ENCODE results near the gene DDX6. TPM values are rescaled to one million over a fixed set of nuclear protein-coding genes. Genes with fewer than 3 reads are reported as not detected.
"Not testable (repeated sequence)": the region's sequence is repeated elsewhere in the genome, so short reads cannot be mapped to it uniquely, and the experiment has no call there.

Gene DDX6
- total RNA-seq, 1 donor from 2014 or later = 126 TPM

- DNase-seq (ENCODE audit: low spot score) = no peak
Measured at GRCh38 chr11:118791961-118792569, 1.1 kb upstream of the DDX6 start.

GRCh38 chr11:118790357-118791110 is 430 bp downstream of the DDX6 start:
- peak; percentile 80 for DNase-seq (ENCODE audit: low spot score)

GRCh38 chr11:118789501-118790356 is 1.2 kb downstream of the DDX6 start:
- peak; percentile 55 for DNase-seq (ENCODE audit: low spot score)

GRCh38 chr11:118786657-118787056 is 4.3 kb downstream of the DDX6 start:
- no peak for DNase-seq (ENCODE audit: low spot score)

- DNase-seq (ENCODE audit: low spot score) = peak; percentile 83
Measured at GRCh38 chr11:118785362-118785761, 5.6 kb downstream of the DDX6 start.

- no peak for DNase-seq (ENCODE audit: low spot score)
Measured at GRCh38 chr11:118783724-118784495, 7.1 kb downstream of the DDX6 start.

GRCh38 chr11:118783324-118783723 is 7.6 kb downstream of the DDX6 start:
- DNase-seq (ENCODE audit: low spot score) = not testable (repeated sequence)

GRCh38 chr11:118778898-118779297 is 12.1 kb downstream of the DDX6 start:
- DNase-seq (ENCODE audit: low spot score) = no peak

- DNase-seq (ENCODE audit: low spot score) = no peak
Measured at GRCh38 chr11:118774032-118774431, 16.9 kb downstream of the DDX6 start.

- peak; percentile 10 for DNase-seq (ENCODE audit: low spot score)
Measured at GRCh38 chr11:118771547-118772288, 19.2 kb downstream of the DDX6 start.

- no peak for DNase-seq (ENCODE audit: low spot score)
Measured at GRCh38 chr11:118768690-118769089, 22.3 kb downstream of the DDX6 start.

- no peak for DNase-seq (ENCODE audit: low spot score)
Measured at GRCh38 chr11:118766035-118766434, 24.9 kb downstream of the DDX6 start.

- not testable (repeated sequence) for DNase-seq (ENCODE audit: low spot score)
Measured at GRCh38 chr11:118765095-118765691, 25.8 kb downstream of the DDX6 start.

GRCh38 chr11:118763041-118763440 is 27.9 kb downstream of the DDX6 start:
- no peak for DNase-seq (ENCODE audit: low spot score)

- not testable (repeated sequence) for DNase-seq (ENCODE audit: low spot score)
Measured at GRCh38 chr11:118761981-118762380, 29.0 kb downstream of the DDX6 start.

- DNase-seq (ENCODE audit: low spot score) = no peak
Measured at GRCh38 chr11:118757876-118758399, 33.0 kb downstream of the DDX6 start.

- no peak for DNase-seq (ENCODE audit: low spot score)
Measured at GRCh38 chr11:118752654-118753053, 38.3 kb downstream of the DDX6 start.

GRCh38 chr11:118749429-118749828 is 41.5 kb downstream of the DDX6 start:
- DNase-seq (ENCODE audit: low spot score) = no peak

GRCh38 chr11:118748056-118748455 is 42.9 kb downstream of the DDX6 start:
- DNase-seq (ENCODE audit: low spot score) = no peak

GRCh38 chr11:118746988-118747585 is 43.9 kb downstream of the DDX6 start:
- DNase-seq (ENCODE audit: low spot score) = peak; percentile 45

Data from umbilical cord (tissue), 2 donors.